Activated naive CD4-positive, alpha-beta T cell treated with anti-CD3 and anti-CD28 coated beads for 36 hours (primary cell): ENCODE data around the gene SYT14. TPM values are rescaled to one million over a fixed set of nuclear protein-coding genes. Genes with fewer than 3 reads are reported as not detected.
"Not testable (repeated sequence)": the region's sequence is repeated elsewhere in the genome, so short reads cannot be mapped to it uniquely, and the experiment has no call there.

Experiments
- CTCF ChIA-PET: fragments of 350-600 bp; sonication (Branson Sonifier 250); formaldehyde crosslinking; loops from one replicate; lab custom pipeline; 2021; ENCODE audit warnings: antibody characterized with exemption; lab: Charles Lee
- DNase-seq: peaks from one replicate; pipeline ENCODE4 v3.0.0-alpha.2; 2020
- H3K27ac Mint-ChIP-seq: one replicate; pipeline ENCODE4 v1.8.0; 2021; ENCODE audit warnings: mild to moderate bottlenecking, mixed read lengths
- H3K27me3 Mint-ChIP-seq: one replicate; pipeline ENCODE4 v1.8.0; 2021; ENCODE audit warnings: low read depth, mixed read lengths
- H3K36me3 Mint-ChIP-seq: one replicate; pipeline ENCODE4 v1.8.0; 2021; ENCODE audit warnings: low read depth, mixed read lengths
- H3K4me1 Mint-ChIP-seq: one replicate; pipeline ENCODE4 v1.8.0; 2021; ENCODE audit warnings: low read depth, mixed read lengths
- H3K4me3 Mint-ChIP-seq: one replicate; pipeline ENCODE4 v1.8.0; 2021; ENCODE audit warnings: mild to moderate bottlenecking, moderate library complexity, mixed read lengths
- H3K9me3 Mint-ChIP-seq: one replicate; pipeline ENCODE4 v1.8.0; 2021; ENCODE audit warnings: mixed read lengths
- intact Hi-C: fragments of 100-400 bp; cut with micrococcal nuclease; formaldehyde crosslinking; loops from one replicate; pipeline ENCODE4 v1.15.1; 2023
- total RNA-seq, 2 experiments: library from RNA; stranded (reverse); gene quantifications; one replicate each; pipeline ENCODE4 v1.2.3, GENCODE V29; 2021

The SYT14 gene
- total RNA-seq, 2 experiments from 2014 or later: not detected

- Mint-ChIP-seq H3K27me3 (peaks cover 15% of the 10 kb centered on the region), H3K4me1 (no peaks in the 10 kb centered on the region), H3K9me3 (no peaks in the 10 kb centered on the region), H3K27ac (no peak overlapping the region), H3K4me3 (no peak overlapping the region), H3K36me3 (no peaks in the 10 kb centered on the region)
- DNase-seq: no peak
- CTCF ChIA-PET: no interaction called here
- intact Hi-C loops: no loop called here
Observed at GRCh38 chr1:209956116-209956515, 18.1 kb downstream of the SYT14 start.

- CTCF ChIA-PET: no interaction called here
- no peaks in the 10 kb centered on the region for H3K9me3 Mint-ChIP-seq
- H3K36me3 Mint-ChIP-seq: no peaks in the 10 kb centered on the region
- H3K27ac Mint-ChIP-seq: no peak overlapping the region
- no peaks in the 10 kb centered on the region for H3K4me1 Mint-ChIP-seq
- intact Hi-C loops: no loop called here
- H3K4me3 Mint-ChIP-seq: no peak overlapping the region
- no peak for DNase-seq
- peaks cover 20% of the 10 kb centered on the region for H3K27me3 Mint-ChIP-seq
Observed at GRCh38 chr1:209959623-209960022, 21.6 kb downstream of the SYT14 start.

- H3K27me3 Mint-ChIP-seq: peaks cover 12% of the 10 kb centered on the region
- H3K27ac Mint-ChIP-seq: no peak overlapping the region
- intact Hi-C loops: no loop called here
- no peaks in the 10 kb centered on the region for H3K36me3 Mint-ChIP-seq
- H3K4me3 Mint-ChIP-seq: no peak overlapping the region
- DNase-seq: no peak
- CTCF ChIA-PET: no interaction called here
- H3K4me1 Mint-ChIP-seq: no peaks in the 10 kb centered on the region
- no peaks in the 10 kb centered on the region for H3K9me3 Mint-ChIP-seq
Observed at GRCh38 chr1:209960926-209961325, 22.9 kb downstream of the SYT14 start.

- H3K4me1 Mint-ChIP-seq: no peaks in the 10 kb centered on the region
- CTCF ChIA-PET: no interaction called here
Observed at GRCh38 chr1:209962388-209962787, 24.4 kb downstream of the SYT14 start.

GRCh38 chr1:209962856-209963255 is 24.8 kb downstream of the SYT14 start:
- CTCF ChIA-PET: no interaction called here
- H3K4me3 Mint-ChIP-seq: no peak overlapping the region
- no peaks in the 10 kb centered on the region for H3K36me3 Mint-ChIP-seq

More at GRCh38 chr1:209962388-209962787, 24.4 kb downstream of the SYT14 start:
- Mint-ChIP-seq H3K9me3 (no peaks in the 10 kb centered on the region), H3K4me3 (no peak overlapping the region), H3K27ac (no peak overlapping the region), H3K36me3 (no peaks in the 10 kb centered on the region), H3K27me3 (peaks cover 12% of the 10 kb centered on the region)
- DNase-seq: no peak
- intact Hi-C loops: no loop called here

GRCh38 chr1:209965996-209966395 is 28.0 kb downstream of the SYT14 start:
- CTCF ChIA-PET: no interaction called here
- DNase-seq: no peak
- Mint-ChIP-seq H3K36me3 (no peaks in the 10 kb centered on the region), H3K4me1 (no peaks in the 10 kb centered on the region), H3K27ac (no peak overlapping the region), H3K9me3 (no peaks in the 10 kb centered on the region), H3K27me3 (peaks cover 9% of the 10 kb centered on the region), H3K4me3 (no peak overlapping the region)
- intact Hi-C loops: no loop called here

More at GRCh38 chr1:209962856-209963255, 24.8 kb downstream of the SYT14 start:
- Mint-ChIP-seq H3K27me3 (peaks cover 12% of the 10 kb centered on the region), H3K4me1 (no peaks in the 10 kb centered on the region), H3K27ac (no peak overlapping the region), H3K9me3 (no peaks in the 10 kb centered on the region)
- intact Hi-C loops: no loop called here
- no peak for DNase-seq

- CTCF ChIA-PET, H3K36me3 Mint-ChIP-seq, H3K4me1 Mint-ChIP-seq, intact Hi-C loops, H3K9me3 Mint-ChIP-seq, H3K27ac Mint-ChIP-seq, H3K4me3 Mint-ChIP-seq, DNase-seq: not testable (repeated sequence)
- H3K27me3 Mint-ChIP-seq: peaks cover 15% of the 10 kb centered on the region
Observed at GRCh38 chr1:209978721-209979120, 40.7 kb downstream of the SYT14 start.

- peaks cover 2% of the 10 kb centered on the region for H3K9me3 Mint-ChIP-seq
- H3K27me3 Mint-ChIP-seq: peaks cover 24% of the 10 kb centered on the region
- intact Hi-C loops: no loop called here
- no peaks in the 10 kb centered on the region for H3K4me1 Mint-ChIP-seq
- no peak overlapping the region for H3K27ac Mint-ChIP-seq
- CTCF ChIA-PET: interaction anchor here (1.0 kb wide), 1 partner anchor 124 kb away, joined by 3 read pairs; no protein-coding TSS in a partner anchor
- no peak for DNase-seq
- H3K36me3 Mint-ChIP-seq: no peaks in the 10 kb centered on the region
- H3K4me3 Mint-ChIP-seq: no peak overlapping the region
Observed at GRCh38 chr1:209983953-209984352, 45.9 kb downstream of the SYT14 start.

GRCh38 chr1:209985002-209985401 is 47.0 kb downstream of the SYT14 start:
- Mint-ChIP-seq H3K36me3 (no peaks in the 10 kb centered on the region), H3K4me3 (no peak overlapping the region), H3K9me3 (peaks cover 2% of the 10 kb centered on the region), H3K4me1 (no peaks in the 10 kb centered on the region), H3K27ac (no peak overlapping the region), H3K27me3 (peaks cover 20% of the 10 kb centered on the region)
- intact Hi-C loops: loop anchor here (5.0 kb wide), 2 partner anchors 327 to 408 kb away; no protein-coding TSS in a partner anchor
- no peak for DNase-seq
- CTCF ChIA-PET: no interaction called here

GRCh38 chr1:209988706-209989105 is 50.7 kb downstream of the SYT14 start:
- H3K9me3 Mint-ChIP-seq: peaks cover 2% of the 10 kb centered on the region
- CTCF ChIA-PET: interaction anchor here (1.5 to 2.4 kb wide), 2 partner anchors 128 to 132 kb away, joined by 5 to 11 read pairs; no protein-coding TSS in a partner anchor
- H3K27ac Mint-ChIP-seq: no peak overlapping the region
- DNase-seq: no peak
- H3K4me1 Mint-ChIP-seq: no peaks in the 10 kb centered on the region
- H3K27me3 Mint-ChIP-seq: peaks cover 18% of the 10 kb centered on the region
- H3K36me3 Mint-ChIP-seq: no peaks in the 10 kb centered on the region
- intact Hi-C loops: loop anchor here (1.0 to 5.0 kb wide), 3 partner anchors 128 to 411 kb away; no protein-coding TSS in a partner anchor
- no peak overlapping the region for H3K4me3 Mint-ChIP-seq

GRCh38 chr1:209989525-209989924 is 51.5 kb downstream of the SYT14 start:
- intact Hi-C loops: loop anchor here (1.0 to 5.0 kb wide), 3 partner anchors 129 to 412 kb away; no protein-coding TSS in a partner anchor
- H3K36me3 Mint-ChIP-seq: no peaks in the 10 kb centered on the region
- peaks cover 2% of the 10 kb centered on the region for H3K9me3 Mint-ChIP-seq
- no peak for DNase-seq
- peaks cover 15% of the 10 kb centered on the region for H3K27me3 Mint-ChIP-seq
- no peaks in the 10 kb centered on the region for H3K4me1 Mint-ChIP-seq
- no peak overlapping the region for H3K27ac Mint-ChIP-seq
- CTCF ChIA-PET: interaction anchor here (0.7 to 2.4 kb wide), 3 partner anchors 126 to 420 kb away, joined by 3 to 11 read pairs (median 4); no protein-coding TSS in a partner anchor
- H3K4me3 Mint-ChIP-seq: no peak overlapping the region

GRCh38 chr1:209993061-209993830 is 55.2 kb downstream of the SYT14 start:
- Mint-ChIP-seq H3K27me3 (peaks cover 14% of the 10 kb centered on the region), H3K4me3 (no peak overlapping the region), H3K9me3 (no peaks in the 10 kb centered on the region), H3K36me3 (no peaks in the 10 kb centered on the region), H3K27ac (no peak overlapping the region), H3K4me1 (no peaks in the 10 kb centered on the region)
- CTCF ChIA-PET: interaction anchor here (0.6 to 1.1 kb wide), 2 partner anchors 54 to 170 kb away, joined by 3 read pairs; no protein-coding TSS in a partner anchor
- no peak for DNase-seq
- intact Hi-C loops: no loop called here

- Mint-ChIP-seq H3K36me3 (no peaks in the 10 kb centered on the region), H3K27ac (no peak overlapping the region), H3K4me3 (no peak overlapping the region), H3K9me3 (no peaks in the 10 kb centered on the region), H3K4me1 (no peaks in the 10 kb centered on the region), H3K27me3 (peaks cover 9% of the 10 kb centered on the region)
- intact Hi-C loops: no loop called here
- no peak for DNase-seq
- CTCF ChIA-PET: no interaction called here
Observed at GRCh38 chr1:209996348-209996747, 58.3 kb downstream of the SYT14 start.
